Measurements from ENCODE around the gene ATOH8. TPM values are rescaled to one million over a fixed set of nuclear protein-coding genes. Genes with fewer than 3 reads are reported as not detected.
A peak's percentile ranks its signal among the peaks of the same experiment; 100 is the strongest.

ATOH8 gene
- total and polyA plus RNA-seq, 12 donors: 8.7 to 45.9 (median 17.8) TPM

GRCh38 chr2:85741833-85742455 lies 11.8 kb upstream of the ATOH8 start:
- Histone ChIP-seq H3K4me1 (peaks cover 46 to 88% (median 64%) of the 10 kb centered on the region in 9 donors), H3K4me3 (no peak overlapping the region), H3K27ac (peak overlapping the region; percentile 82 to 98 (median 90)), H3K9me3 (peaks cover 0 to 5% (median 0%) of the 10 kb centered on the region in 11 donors), H3K36me3 (no peaks in the 10 kb centered on the region), H3K27me3 (no peaks in the 10 kb centered on the region)
- ATAC-seq (peak; percentile 24 to 75 (median 56)), DNase-seq (peak; percentile 51 to 67)
- no peak for TF ChIP-seq CTCF (IDR thresholded peaks at IDR 0.05)
- WGBS, 2 donors: 18 to 20% methylated on average over 19 of the region's 19 CpGs
- intact Hi-C loops (cut with DNase I): loop anchor here in 1 of 10 donors (10.0 kb wide), 1 partner anchor 333 kb away; no protein-coding TSS in a partner anchor

GRCh38 chr2:85743304-85743978 lies 10.3 kb upstream of the ATOH8 start:
- peak overlapping the region; percentile 44 to 98 (median 81) for H3K27ac ChIP-seq
- no peak for TF ChIP-seq CTCF (IDR thresholded peaks at IDR 0.05)
- peaks cover 41 to 85% (median 62%) of the 10 kb centered on the region in 9 donors for H3K4me1 ChIP-seq
- peak overlapping the region in 1 of 10 donors; percentile 27 for H3K4me3 ChIP-seq
- DNase-seq: no peak
- no peaks in the 10 kb centered on the region for H3K27me3 ChIP-seq
- 36 to 42% methylated on average over 10 of the region's 10 CpGs for whole genome bisulfite sequencing, 2 donors
- no peaks in the 10 kb centered on the region for H3K36me3 ChIP-seq
- peak in 3 of 8 donors; percentile 8 to 41 (median 16) for ATAC-seq
- intact Hi-C loops (cut with DNase I): loop anchor here in 1 of 10 donors (10.0 kb wide), 1 partner anchor 331 kb away; no protein-coding TSS in a partner anchor
- H3K9me3 ChIP-seq: peaks cover 0 to 5% (median 0%) of the 10 kb centered on the region in 11 donors

GRCh38 chr2:85744055-85744454 lies 9.7 kb upstream of the ATOH8 start:
- Histone ChIP-seq H3K4me1 (peaks cover 44 to 87% (median 68%) of the 10 kb centered on the region in 9 donors), H3K36me3 (no peaks in the 10 kb centered on the region), H3K4me3 (no peak overlapping the region), H3K27me3 (no peaks in the 10 kb centered on the region), H3K27ac (peak overlapping the region in 8 of 10 donors; percentile 33 to 98 (median 72)), H3K9me3 (peaks cover 0 to 5% (median 0%) of the 10 kb centered on the region in 11 donors)
- 29 to 52% methylated on average over 4 of the region's 4 CpGs for WGBS, 2 donors
- DNase-seq (no peak), ATAC-seq (no peak)
- intact Hi-C loops (cut with DNase I): loop anchor here in 1 of 10 donors (10.0 kb wide), 1 partner anchor 331 kb away; no protein-coding TSS in a partner anchor
- no peak for TF ChIP-seq CTCF (IDR thresholded peaks at IDR 0.05)
